DOHH2 (cell line): ENCODE measurements around the gene CKB.

Experiments used
- H3F3A ChIP-seq: fragments of 200-600 bp; sonication (generic), shearing (Covaris generic); 2 replicates; pipeline ENCODE4 v1.6.0; 2016; ENCODE audit warnings: antibody characterized with exemption, mild to moderate bottlenecking; ENCODE audit not compliant: control insufficient read depth, insufficient read depth
- H3K27ac ChIP-seq: fragments of 200-600 bp; sonication (generic); 2 replicates; pipeline ENCODE4 v1.5.1; 2014; ENCODE audit warnings: low read depth, mild to moderate bottlenecking, low read length, moderate library complexity
- H3K27me3 ChIP-seq: fragments of 200-600 bp; sonication (generic); 2 replicates; pipeline ENCODE4 v1.6.1; 2014; ENCODE audit warnings: mild to moderate bottlenecking, low read length, mixed read lengths; ENCODE audit not compliant: control insufficient read depth
- H3K36me3 ChIP-seq: fragments of 200-600 bp; sonication (generic); 2 replicates; pipeline ENCODE4 v1.6.1; 2014; ENCODE audit warnings: mild to moderate bottlenecking, low read length, moderate library complexity, mixed read lengths; ENCODE audit not compliant: control insufficient read depth
- H3K4me1 ChIP-seq: fragments of 200-600 bp; sonication (generic); 2 replicates; pipeline ENCODE4 v1.6.1; 2014; ENCODE audit warnings: mild to moderate bottlenecking, low read length, mixed read lengths; ENCODE audit not compliant: control insufficient read depth
- H3K4me2 ChIP-seq: fragments of 200-600 bp; sonication (generic); 2 replicates; pipeline ENCODE4 v1.6.0; 2014; ENCODE audit warnings: mild to moderate bottlenecking, low read length, moderate library complexity
- H3K4me3 ChIP-seq: fragments of 200-600 bp; sonication (generic); 2 replicates; pipeline ENCODE4 v1.5.1; 2014; ENCODE audit warnings: mild to moderate bottlenecking, low read length, mixed read lengths
- H3K79me2 ChIP-seq: fragments of 200-600 bp; sonication (generic); 2 replicates; pipeline ENCODE4 v1.6.1; 2014; ENCODE audit warnings: mild to moderate bottlenecking, low read length, mixed read lengths; ENCODE audit not compliant: control insufficient read depth
- H3K9me2 ChIP-seq: fragments of 200-600 bp; sonication (generic); replicated peaks from 2 replicates; pipeline ENCODE4 v1.6.1; 2014; ENCODE audit warnings: mild to moderate bottlenecking, low read length, mixed read lengths; ENCODE audit not compliant: control insufficient read depth
- H3K9me3 ChIP-seq: fragments of 200-600 bp; sonication (generic); 2 replicates; pipeline ENCODE4 v1.6.1; 2014; ENCODE audit warnings: antibody characterized with exemption, low read length, mixed read lengths; ENCODE audit not compliant: control insufficient read depth, insufficient read depth
- H4K20me1 ChIP-seq: fragments of 200-600 bp; sonication (generic); 2 replicates; pipeline ENCODE4 v1.6.0; 2014; ENCODE audit warnings: low read depth, mild to moderate bottlenecking, antibody characterized with exemption, low read length, moderate library complexity; ENCODE audit not compliant: control insufficient read depth, insufficient read depth
- CTCF ChIP-seq: fragments of 200-600 bp; sonication (generic); IDR thresholded peaks from one replicate; pipeline ENCODE4 v1.5.1; 2014; ENCODE audit warnings: antibody characterized with exemption, mild to moderate bottlenecking, low read depth, low read length; ENCODE audit not compliant: poor library complexity, severe bottlenecking
- EZH2phosphoT487 ChIP-seq: fragments of 200-600 bp; sonication (generic); IDR thresholded peaks from 2 replicates; pipeline ENCODE4 v1.6.1; 2017; ENCODE audit warnings: borderline replicate concordance, mild to moderate bottlenecking, antibody characterized with exemption, low read length, moderate library complexity, mixed read lengths

The CKB gene

GRCh38 chr14:103523575-103523954, 935 bp upstream of the CKB start:
- TF ChIP-seq EZH2phosphoT487 (no peak), CTCF (no peak)
- peaks cover 25% of the 10 kb centered on the region for H3K27me3 ChIP-seq
- H3K27ac ChIP-seq, result no peak overlapping the region
- no peaks in the 10 kb centered on the region for H3K36me3 ChIP-seq
- H3K4me3 ChIP-seq, result no peak overlapping the region
- no peak overlapping the region for H3K4me2 ChIP-seq
- no peaks in the 10 kb centered on the region for H3K9me2 ChIP-seq
- H3F3A ChIP-seq, result 0 out of 2 replicates have a peak, but pooled peaks cover 2% of the 10 kb centered on the region
- no peaks in the 10 kb centered on the region for H3K9me3 ChIP-seq
- H3K79me2 ChIP-seq, result peaks cover 5% of the 10 kb centered on the region
- 0 out of 2 replicates have a peak, but pooled peaks cover 6% of the 10 kb centered on the region for H4K20me1 ChIP-seq
- H3K4me1 ChIP-seq, result peaks cover 38% of the 10 kb centered on the region

- TF ChIP-seq CTCF, result no peak
- no peak for TF ChIP-seq EZH2phosphoT487
- H3F3A ChIP-seq, result 0 out of 2 replicates have a peak, but pooled peaks cover 2% of the 10 kb centered on the region
Observed at GRCh38 chr14:103521951-103522563, 573 bp downstream of the CKB start.

GRCh38 chr14:103521438-103521950, 1.1 kb downstream of the CKB start:
- peaks cover 25% of the 10 kb centered on the region for H3K27me3 ChIP-seq
- no peak overlapping the region for H3K27ac ChIP-seq
- peak overlapping the region; percentile 71 for H3K4me3 ChIP-seq
- H3K4me1 ChIP-seq, result peaks cover 23% of the 10 kb centered on the region
- H3K9me3 ChIP-seq, result no peaks in the 10 kb centered on the region
- H3K4me2 ChIP-seq, result peak overlapping the region; percentile 83
- H3K79me2 ChIP-seq, result no peaks in the 10 kb centered on the region
- H3F3A ChIP-seq, result peaks cover 6% of the 10 kb centered on the region; the same call in 1 of the 2 replicates
- H3K9me2 ChIP-seq, result no peaks in the 10 kb centered on the region
- H3K36me3 ChIP-seq, result no peaks in the 10 kb centered on the region
- no peak for TF ChIP-seq EZH2phosphoT487
- TF ChIP-seq CTCF, result no peak
- 0 out of 2 replicates have a peak, but pooled peaks cover 6% of the 10 kb centered on the region for H4K20me1 ChIP-seq

More at GRCh38 chr14:103521951-103522563, 573 bp downstream of the CKB start:
- Histone ChIP-seq H3K79me2 (no peaks in the 10 kb centered on the region), H4K20me1 (0 out of 2 replicates have a peak, but pooled peaks cover 6% of the 10 kb centered on the region), H3K4me2 (peak overlapping the region; percentile 83), H3K27me3 (peaks cover 25% of the 10 kb centered on the region), H3K4me3 (peak overlapping the region; percentile 71), H3K9me2 (no peaks in the 10 kb centered on the region), H3K36me3 (no peaks in the 10 kb centered on the region), H3K9me3 (no peaks in the 10 kb centered on the region), H3K27ac (no peak overlapping the region), H3K4me1 (peaks cover 23% of the 10 kb centered on the region)
